GM23338 (cell line): Measurements from ENCODE around the gene STK24. TPM values are rescaled to one million over a fixed set of nuclear protein-coding genes. Genes with fewer than 3 reads are reported as not detected.

Experiments used
- ATAC-seq: fragments of 200-7000 bp; cut with Tn5 transposase; 3 replicates; pipeline ENCODE4 v1.9.1; 2020
- DNase-seq: peaks from one replicate; pipeline ENCODE4 v3.0.0-alpha.2; 2015; ENCODE audit warnings: low spot score
- H2AFZ ChIP-seq: fragments of 200-600 bp; sonication (generic); 2 replicates; pipeline ENCODE4 v1.8.0; 2016; ENCODE audit warnings: antibody characterized with exemption, mild to moderate bottlenecking, moderate library complexity
- H3F3A ChIP-seq: fragments of 200-600 bp; sonication (generic); replicated peaks from 2 replicates; pipeline ENCODE4 v1.8.0; 2017; ENCODE audit warnings: antibody characterized with exemption, mixed run types, low read depth
- H3K27ac ChIP-seq: fragments of 200-600 bp; sonication (generic); 2 replicates; pipeline ENCODE4 v1.6.1; 2016; ENCODE audit warnings: low read depth
- H3K27me3 ChIP-seq: fragments of 200-600 bp; sonication (generic); 2 replicates; pipeline ENCODE4 v1.8.0; 2016; ENCODE audit warnings: mild to moderate bottlenecking, mixed run types, moderate library complexity; ENCODE audit not compliant: insufficient read depth
- H3K36me3 ChIP-seq: fragments of 200-600 bp; sonication (generic); 2 replicates; pipeline ENCODE4 v1.8.0; 2016; ENCODE audit warnings: mild to moderate bottlenecking; ENCODE audit not compliant: insufficient read depth
- H3K4me1 ChIP-seq: fragments of 200-600 bp; sonication (generic); 2 replicates; pipeline ENCODE4 v1.8.0; 2016; ENCODE audit warnings: mild to moderate bottlenecking, moderate library complexity; ENCODE audit not compliant: insufficient read depth
- H3K4me2 ChIP-seq: fragments of 200-600 bp; sonication (generic); 2 replicates; pipeline ENCODE4 v1.7.1; 2017; ENCODE audit warnings: mixed run types
- H3K4me3 ChIP-seq: fragments of 200-600 bp; sonication (generic); 2 replicates; pipeline ENCODE4 v1.6.1; 2016; ENCODE audit warnings: mixed run types
- H3K79me2 ChIP-seq: fragments of 200-600 bp; sonication (generic); replicated peaks from 2 replicates; pipeline ENCODE4 v1.8.0; 2017; ENCODE audit warnings: mild to moderate bottlenecking; ENCODE audit not compliant: insufficient read depth
- H3K9me2 ChIP-seq: fragments of 200-600 bp; sonication (generic); 2 replicates; pipeline ENCODE4 v1.8.0; 2017; ENCODE audit not compliant: insufficient read depth
- H4K20me1 ChIP-seq: fragments of 200-600 bp; sonication (generic); replicated peaks from 2 replicates; pipeline ENCODE4 v1.8.0; 2017; ENCODE audit warnings: mild to moderate bottlenecking; ENCODE audit not compliant: insufficient read depth
- H3K27ac Mint-ChIP-seq: 2 replicates; pipeline ENCODE4 v1.8.0; 2020; ENCODE audit warnings: inconsistent platforms, mild to moderate bottlenecking, moderate library complexity, mixed read lengths
- H3K27me3 Mint-ChIP-seq: 3 replicates; pipeline ENCODE4 v1.8.0; 2022; ENCODE audit warnings: low read depth, mild to moderate bottlenecking, moderate library complexity, mixed read lengths, inconsistent platforms; ENCODE audit not compliant: insufficient read depth, poor library complexity
- H3K36me3 Mint-ChIP-seq: 3 replicates; pipeline ENCODE4 v1.8.0; 2021; ENCODE audit warnings: low read depth, mild to moderate bottlenecking, inconsistent platforms, moderate library complexity, mixed read lengths
- H3K4me1 Mint-ChIP-seq: 3 replicates; pipeline ENCODE4 v1.8.0; 2020; ENCODE audit warnings: mild to moderate bottlenecking, inconsistent platforms, mixed read lengths
- H3K4me3 Mint-ChIP-seq: 3 replicates; pipeline ENCODE4 v1.8.0; 2021; ENCODE audit warnings: moderate library complexity, mild to moderate bottlenecking, inconsistent platforms, mixed read lengths
- H3K9me3 Mint-ChIP-seq: 3 replicates; pipeline ENCODE4 v1.8.0; 2020; ENCODE audit warnings: moderate library complexity, mild to moderate bottlenecking, inconsistent platforms, mixed read lengths
- CREB1 ChIP-seq: fragments of 250-450 bp; sonication (Bioruptor Pico); IDR thresholded peaks from 2 replicates; pipeline ENCODE4 v1.5.0; 2020; ENCODE audit warnings: low read depth, mild to moderate bottlenecking, moderate library complexity
- EZH2 ChIP-seq: fragments of 200-600 bp; sonication (generic); IDR thresholded peaks from one replicate; pipeline ENCODE4 v1.8.0; 2017; ENCODE audit warnings: antibody characterized with exemption, mild to moderate bottlenecking, low read depth; ENCODE audit not compliant: unreplicated experiment
- EZH2phosphoT487 ChIP-seq: fragments of 200-600 bp; sonication (generic); IDR thresholded peaks from one replicate; pipeline ENCODE4 v1.8.1; 2018; ENCODE audit warnings: antibody characterized with exemption; ENCODE audit not compliant: unreplicated experiment
- JUNB ChIP-seq: IDR thresholded peaks from one replicate; pipeline ENCODE4 v1.6.1; 2016; ENCODE audit warnings: antibody characterized with exemption; ENCODE audit not compliant: unreplicated experiment
- long read RNA-seq: library from polyadenylated mRNA; unstranded; transcript quantifications from one replicate; pipeline ENCODE4 v2.0.0, GENCODE V29; 2020; ENCODE audit not compliant: unreplicated experiment
- polyA plus RNA-seq: library from polyadenylated mRNA; unstranded; fragments of >200 nt; fragmentation: Nextera tagmentation; extraction: Ambion mirVana; gene quantifications from 2 replicates; pipeline ENCODE4 v1.2.1, GENCODE V29; 2016
- total RNA-seq: library from RNA; depleted of rRNA; stranded (reverse); fragments of >200 nt; shearing (Covaris generic); gene quantifications from 2 replicates; pipeline ENCODE4 v1.2.3, GENCODE V29; 2014; rRNA removed
- TF ChIP-seq, protein P1 (sequence below): fragments of 250-450 bp; sonication (Bioruptor Pico); IDR thresholded peaks from 2 replicates; pipeline ENCODE4 v1.5.0; 2020; ENCODE audit warnings: mild to moderate bottlenecking, moderate library complexity
- TF ChIP-seq, protein P2 (sequence below), 2 experiments: fragments of 200-600 bp in 1 of 2; sonication (generic) in 1 of 2; conservative IDR thresholded peaks; 2 replicates each; pipeline versions ENCODE4 v1.5.1 to v1.6.1; 2016 to 2017; ENCODE audit warnings: antibody characterized with exemption in 2 of 2, low read depth in 2 of 2, mild to moderate bottlenecking in 2 of 2, moderate library complexity in 1 of 2

STK24 gene
- total RNA-seq (144 and 157 TPM in 2 replicates), polyA plus RNA-seq (56.5 and 60.3 TPM in 2 replicates)
- long read RNA-seq, full-length matches to known transcripts, result 1 of 12 reads
- long read RNA-seq, partial matches to known transcripts, result 7 of 12 reads
- long read RNA-seq, other reads (novel, unspliced or antisense), result 4 of 12 reads

DNA sequence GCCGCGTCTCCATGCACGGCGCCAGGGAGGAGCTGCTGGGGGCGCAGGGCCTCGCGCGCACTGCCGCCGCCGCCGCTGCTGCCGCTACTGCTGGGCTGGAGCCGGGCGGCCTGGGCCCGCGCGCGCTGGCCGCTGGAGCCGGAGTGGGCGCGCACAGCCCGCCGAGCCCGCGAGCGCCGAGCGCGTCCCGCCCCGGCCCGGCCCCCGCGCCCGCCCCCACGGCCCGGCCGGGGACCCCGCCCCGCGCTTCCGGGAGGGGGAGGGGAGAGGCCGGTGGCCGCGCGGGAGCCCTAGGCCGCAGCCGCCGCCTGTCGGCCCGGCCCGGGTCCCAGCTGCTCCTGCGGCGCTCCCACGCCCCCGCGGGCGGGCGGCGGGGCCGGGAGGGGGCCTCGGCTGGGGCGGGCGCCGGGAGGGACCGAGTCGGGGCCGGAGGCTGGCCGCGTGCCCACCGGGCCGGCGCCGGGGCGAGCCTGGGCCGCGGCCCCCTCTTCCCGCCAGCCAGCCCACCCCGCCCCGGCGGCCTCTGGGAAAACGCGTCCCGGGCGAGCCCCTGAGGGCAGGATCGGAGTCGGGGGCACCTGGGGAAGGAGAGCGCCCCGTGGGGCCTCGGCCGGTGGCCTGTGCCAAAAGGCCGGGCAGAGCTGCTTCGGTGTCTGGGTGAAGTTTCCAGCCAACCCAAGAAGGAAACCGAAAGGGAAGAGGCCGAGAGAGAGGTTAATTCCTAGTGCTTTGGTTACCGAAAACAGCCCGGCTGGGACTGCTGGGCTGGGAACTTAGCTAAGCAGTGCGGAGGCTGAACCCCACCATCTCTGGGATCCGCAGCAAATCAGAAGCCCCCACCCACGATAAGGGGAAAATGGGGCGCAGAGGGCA, at the start of gene STK24:
Gene STK24 (minus strand): TSS at position 145 of the 873 bp plus-strand sequence. CDS start 321 bp downstream, outside the sequence.
- Histone ChIP-seq H3K27me3 (no peaks in the 10 kb centered on the region), H3K9me2 (no peaks in the 10 kb centered on the region), H3K36me3 (no peaks in the 10 kb centered on the region), H3K4me2 (peak within 1 kb of the TSS; percentile 94), H3F3A (0 out of 2 replicates have a peak, but pooled peaks cover 9% of the 10 kb centered on the region), H3K27ac (peak within 1 kb of the TSS; percentile 96), H2AFZ (peak within 1 kb of the TSS; percentile 86), H4K20me1 (peaks cover 36% of the 10 kb centered on the region), H3K4me3 (peak within 1 kb of the TSS; percentile 76), H3K79me2 (peaks cover 43% of the 10 kb centered on the region), H3K4me1 (peaks cover 46% of the 10 kb centered on the region)
- no peaks in the 10 kb centered on the region for H3K9me3 Mint-ChIP-seq
- peaks cover 6% of the 10 kb centered on the region for H3K27me3 Mint-ChIP-seq
- peaks cover 48% of the 10 kb centered on the region for H3K4me1 Mint-ChIP-seq
- peaks cover 3% of the 10 kb centered on the region; the same call in 1 of the 3 replicates for H3K36me3 Mint-ChIP-seq
- DNase-seq (peak; percentile 79), ATAC-seq (peak; percentile 39)
- H3K4me3 Mint-ChIP-seq, result peak within 1 kb of the TSS; percentile 94
- no peak for TF ChIP-seq JUNB
- TF ChIP-seq, protein P1, sequence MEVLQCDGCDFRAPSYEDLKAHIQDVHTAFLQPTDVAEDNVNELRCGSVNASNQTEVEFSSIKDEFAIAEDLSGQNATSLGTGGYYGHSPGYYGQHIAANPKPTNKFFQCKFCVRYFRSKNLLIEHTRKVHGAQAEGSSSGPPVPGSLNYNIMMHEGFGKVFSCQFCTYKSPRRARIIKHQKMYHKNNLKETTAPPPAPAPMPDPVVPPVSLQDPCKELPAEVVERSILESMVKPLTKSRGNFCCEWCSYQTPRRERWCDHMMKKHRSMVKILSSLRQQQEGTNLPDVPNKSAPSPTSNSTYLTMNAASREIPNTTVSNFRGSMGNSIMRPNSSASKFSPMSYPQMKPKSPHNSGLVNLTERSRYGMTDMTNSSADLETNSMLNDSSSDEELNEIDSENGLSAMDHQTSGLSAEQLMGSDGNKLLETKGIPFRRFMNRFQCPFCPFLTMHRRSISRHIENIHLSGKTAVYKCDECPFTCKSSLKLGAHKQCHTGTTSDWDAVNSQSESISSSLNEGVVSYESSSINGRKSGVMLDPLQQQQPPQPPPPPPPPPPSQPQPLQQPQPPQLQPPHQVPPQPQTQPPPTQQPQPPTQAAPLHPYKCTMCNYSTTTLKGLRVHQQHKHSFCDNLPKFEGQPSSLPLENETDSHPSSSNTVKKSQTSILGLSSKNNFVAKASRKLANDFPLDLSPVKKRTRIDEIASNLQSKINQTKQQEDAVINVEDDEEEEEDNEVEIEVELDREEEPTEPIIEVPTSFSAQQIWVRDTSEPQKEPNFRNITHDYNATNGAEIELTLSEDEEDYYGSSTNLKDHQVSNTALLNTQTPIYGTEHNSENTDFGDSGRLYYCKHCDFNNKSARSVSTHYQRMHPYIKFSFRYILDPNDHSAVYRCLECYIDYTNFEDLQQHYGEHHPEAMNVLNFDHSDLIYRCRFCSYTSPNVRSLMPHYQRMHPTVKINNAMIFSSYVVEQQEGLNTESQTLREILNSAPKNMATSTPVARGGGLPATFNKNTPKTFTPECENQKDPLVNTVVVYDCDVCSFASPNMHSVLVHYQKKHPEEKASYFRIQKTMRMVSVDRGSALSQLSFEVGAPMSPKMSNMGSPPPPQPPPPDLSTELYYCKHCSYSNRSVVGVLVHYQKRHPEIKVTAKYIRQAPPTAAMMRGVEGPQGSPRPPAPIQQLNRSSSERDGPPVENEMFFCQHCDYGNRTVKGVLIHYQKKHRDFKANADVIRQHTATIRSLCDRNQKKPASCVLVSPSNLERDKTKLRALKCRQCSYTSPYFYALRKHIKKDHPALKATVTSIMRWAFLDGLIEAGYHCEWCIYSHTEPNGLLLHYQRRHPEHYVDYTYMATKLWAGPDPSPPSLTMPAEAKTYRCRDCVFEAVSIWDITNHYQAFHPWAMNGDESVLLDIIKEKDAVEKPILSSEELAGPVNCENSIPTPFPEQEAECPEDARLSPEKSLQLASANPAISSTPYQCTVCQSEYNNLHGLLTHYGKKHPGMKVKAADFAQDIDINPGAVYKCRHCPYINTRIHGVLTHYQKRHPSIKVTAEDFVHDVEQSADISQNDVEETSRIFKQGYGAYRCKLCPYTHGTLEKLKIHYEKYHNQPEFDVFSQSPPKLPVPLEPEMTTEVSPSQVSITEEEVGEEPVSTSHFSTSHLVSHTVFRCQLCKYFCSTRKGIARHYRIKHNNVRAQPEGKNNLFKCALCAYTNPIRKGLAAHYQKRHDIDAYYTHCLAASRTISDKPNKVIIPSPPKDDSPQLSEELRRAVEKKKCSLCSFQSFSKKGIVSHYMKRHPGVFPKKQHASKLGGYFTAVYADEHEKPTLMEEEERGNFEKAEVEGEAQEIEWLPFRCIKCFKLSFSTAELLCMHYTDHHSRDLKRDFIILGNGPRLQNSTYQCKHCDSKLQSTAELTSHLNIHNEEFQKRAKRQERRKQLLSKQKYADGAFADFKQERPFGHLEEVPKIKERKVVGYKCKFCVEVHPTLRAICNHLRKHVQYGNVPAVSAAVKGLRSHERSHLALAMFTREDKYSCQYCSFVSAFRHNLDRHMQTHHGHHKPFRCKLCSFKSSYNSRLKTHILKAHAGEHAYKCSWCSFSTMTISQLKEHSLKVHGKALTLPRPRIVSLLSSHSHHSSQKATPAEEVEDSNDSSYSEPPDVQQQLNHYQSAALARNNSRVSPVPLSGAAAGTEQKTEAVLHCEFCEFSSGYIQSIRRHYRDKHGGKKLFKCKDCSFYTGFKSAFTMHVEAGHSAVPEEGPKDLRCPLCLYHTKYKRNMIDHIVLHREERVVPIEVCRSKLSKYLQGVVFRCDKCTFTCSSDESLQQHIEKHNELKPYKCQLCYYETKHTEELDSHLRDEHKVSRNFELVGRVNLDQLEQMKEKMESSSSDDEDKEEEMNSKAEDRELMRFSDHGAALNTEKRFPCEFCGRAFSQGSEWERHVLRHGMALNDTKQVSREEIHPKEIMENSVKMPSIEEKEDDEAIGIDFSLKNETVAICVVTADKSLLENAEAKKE (CRISPR knock-in tag), result no peak
- no peak for TF ChIP-seq EZH2phosphoT487
- TF ChIP-seq EZH2, result no peak
- TF ChIP-seq, protein P2, sequence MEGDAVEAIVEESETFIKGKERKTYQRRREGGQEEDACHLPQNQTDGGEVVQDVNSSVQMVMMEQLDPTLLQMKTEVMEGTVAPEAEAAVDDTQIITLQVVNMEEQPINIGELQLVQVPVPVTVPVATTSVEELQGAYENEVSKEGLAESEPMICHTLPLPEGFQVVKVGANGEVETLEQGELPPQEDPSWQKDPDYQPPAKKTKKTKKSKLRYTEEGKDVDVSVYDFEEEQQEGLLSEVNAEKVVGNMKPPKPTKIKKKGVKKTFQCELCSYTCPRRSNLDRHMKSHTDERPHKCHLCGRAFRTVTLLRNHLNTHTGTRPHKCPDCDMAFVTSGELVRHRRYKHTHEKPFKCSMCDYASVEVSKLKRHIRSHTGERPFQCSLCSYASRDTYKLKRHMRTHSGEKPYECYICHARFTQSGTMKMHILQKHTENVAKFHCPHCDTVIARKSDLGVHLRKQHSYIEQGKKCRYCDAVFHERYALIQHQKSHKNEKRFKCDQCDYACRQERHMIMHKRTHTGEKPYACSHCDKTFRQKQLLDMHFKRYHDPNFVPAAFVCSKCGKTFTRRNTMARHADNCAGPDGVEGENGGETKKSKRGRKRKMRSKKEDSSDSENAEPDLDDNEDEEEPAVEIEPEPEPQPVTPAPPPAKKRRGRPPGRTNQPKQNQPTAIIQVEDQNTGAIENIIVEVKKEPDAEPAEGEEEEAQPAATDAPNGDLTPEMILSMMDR (conservative IDR thresholded peaks at IDR 0.05; ENCODE audit: low read depth in 2 of 2), result 0 out of 4 replicates have a peak, but pooled peaks of 1 of the 2 experiments have one; percentile 1
- no peak for TF ChIP-seq CREB1 (CRISPR knock-in tag)
- H3K27ac Mint-ChIP-seq, result peak within 1 kb of the TSS; percentile 97
